ENCODE data around the gene RBP4. TPM values are rescaled to one million over a fixed set of nuclear protein-coding genes. Genes with fewer than 3 reads are reported as not detected.

Gene RBP4
- 1.9 TPM for polyA plus RNA-seq (ENCODE audit: insufficient read length)

DNA sequence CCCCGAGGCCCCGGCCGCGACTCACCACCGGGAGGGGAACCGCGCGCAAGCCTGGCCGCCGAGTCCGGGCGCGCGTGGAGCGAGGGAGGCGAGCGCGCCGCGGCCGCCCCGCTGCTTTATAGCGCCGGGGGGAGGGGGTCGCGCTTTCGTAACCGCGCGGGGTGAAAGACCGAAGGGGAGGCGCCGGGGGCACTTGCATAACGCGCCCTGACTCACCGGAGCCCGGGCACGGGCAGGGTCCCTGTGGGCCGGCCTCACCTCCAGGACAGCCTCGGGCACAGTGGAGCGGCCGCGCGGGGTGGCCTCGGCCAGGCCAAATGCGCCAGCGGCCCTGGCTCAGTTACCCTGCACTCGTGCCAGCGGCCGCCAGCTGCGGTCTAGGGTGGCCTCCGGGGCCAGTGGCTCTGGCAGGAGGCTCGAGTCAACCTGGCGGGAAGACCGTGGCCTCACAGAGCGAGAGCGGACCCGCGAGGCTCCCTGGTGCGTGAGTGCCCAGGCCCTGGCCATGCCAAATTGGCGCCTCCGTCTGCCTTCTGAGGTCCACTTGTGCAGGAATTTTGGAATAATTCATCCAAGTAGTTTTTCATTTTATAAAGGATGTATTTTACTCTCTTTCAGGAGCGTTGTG, at the start of gene RBP4:
Gene RBP4, minus strand, starts transcription at position 90 of the 628 bp plus-strand sequence. CDS start 207 bp downstream, outside the sequence.
- DNase-seq (ENCODE audit: low read depth) = no peak

DNA sequence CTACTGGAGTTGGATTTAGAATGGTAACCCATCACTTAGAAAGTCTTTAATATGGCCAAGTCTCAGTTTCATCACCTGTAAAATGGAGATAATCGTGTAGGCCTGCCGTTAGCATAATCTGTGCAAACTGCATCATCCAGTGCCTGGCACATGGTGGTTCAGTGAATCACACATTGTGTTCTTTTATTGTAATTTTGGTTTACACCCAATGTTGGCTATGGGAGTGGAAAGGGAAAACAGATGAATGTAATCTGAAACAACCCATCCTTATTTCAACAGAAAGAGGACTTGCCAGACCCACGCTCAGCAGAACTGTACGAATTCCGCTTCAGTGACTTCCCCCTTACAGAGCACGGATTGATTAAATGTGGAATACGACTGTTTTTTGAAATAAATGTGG, 38.8 kb upstream of the RBP4 start:
- no peak for DNase-seq (ENCODE audit: low read depth)

DNA sequence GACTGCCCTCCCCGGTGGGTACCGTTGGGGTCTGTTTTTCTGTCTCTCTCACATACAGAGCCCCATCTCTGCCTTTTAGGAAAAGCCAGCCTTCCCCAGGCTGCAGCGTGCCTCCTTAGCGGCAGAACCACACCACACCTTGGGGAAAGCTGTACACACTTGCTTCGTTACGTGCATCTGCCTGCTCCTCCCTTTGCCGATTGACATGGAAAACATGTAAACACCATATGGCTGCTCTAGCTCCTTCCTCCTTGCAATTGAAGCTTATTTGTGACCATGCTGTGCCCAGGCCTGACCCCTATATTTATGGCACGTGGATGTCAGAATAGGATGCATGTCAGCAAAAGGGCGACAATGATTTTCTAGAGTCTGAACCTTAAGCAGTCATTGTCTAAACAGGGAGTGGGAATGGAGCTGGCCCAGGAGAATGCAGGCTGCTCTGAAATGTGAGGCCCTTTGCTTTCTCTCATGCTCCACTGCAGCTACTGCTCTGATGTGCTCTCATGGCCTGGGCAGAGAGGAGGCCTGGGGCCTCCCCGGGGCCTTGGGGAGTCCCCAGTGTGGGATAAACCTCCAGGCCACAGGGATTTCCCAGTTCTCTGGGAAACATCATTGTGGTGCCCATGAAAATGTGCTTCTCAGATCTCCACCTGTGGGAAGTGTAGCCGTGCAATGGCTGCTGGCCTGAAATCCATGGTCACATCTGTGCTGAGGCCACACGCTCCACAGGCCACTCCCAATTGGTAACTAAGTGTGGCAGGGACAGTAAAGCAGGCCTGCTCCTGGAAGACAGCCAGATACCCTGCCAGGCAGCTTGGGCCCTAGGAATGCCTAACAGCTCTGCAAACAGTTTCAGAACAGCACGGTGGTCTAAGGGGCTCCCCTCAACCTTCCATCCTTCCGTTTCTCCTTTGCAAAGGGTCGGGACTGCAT, 29.9 kb upstream of the RBP4 start:
- no peak for DNase-seq (ENCODE audit: low read depth)

DNA sequence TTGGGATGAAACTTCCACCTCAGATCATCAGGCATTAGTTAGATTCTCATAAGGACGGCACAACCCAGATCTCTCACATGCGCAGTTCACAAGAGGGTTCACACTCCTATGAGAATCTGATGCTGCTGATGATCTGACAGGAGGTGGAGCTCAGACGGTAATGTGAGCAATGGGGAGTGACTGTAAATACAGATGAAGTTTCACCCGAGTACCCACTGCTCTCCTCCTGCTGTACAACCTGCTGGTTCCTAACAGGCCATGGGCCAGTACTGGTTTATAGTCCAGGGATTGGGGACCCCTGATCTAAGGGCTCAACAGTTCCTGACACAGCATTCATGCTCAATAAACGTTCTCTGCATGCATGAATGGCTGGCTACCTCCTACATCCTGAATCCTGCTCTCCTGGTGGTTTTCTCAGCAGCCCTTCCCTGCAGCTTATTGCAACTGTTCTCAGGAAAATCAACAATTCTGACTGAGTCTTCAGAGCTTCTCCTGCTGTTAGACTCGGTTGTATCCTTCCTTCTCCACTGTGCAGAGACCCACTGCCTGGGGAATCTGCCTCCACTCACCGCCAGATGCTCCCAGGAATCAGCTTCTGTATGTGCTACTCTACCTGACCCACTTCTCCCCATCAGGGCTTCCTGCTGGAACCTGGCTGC, 28.7 kb upstream of the RBP4 start:
- no peak for DNase-seq (ENCODE audit: low read depth)

DNA sequence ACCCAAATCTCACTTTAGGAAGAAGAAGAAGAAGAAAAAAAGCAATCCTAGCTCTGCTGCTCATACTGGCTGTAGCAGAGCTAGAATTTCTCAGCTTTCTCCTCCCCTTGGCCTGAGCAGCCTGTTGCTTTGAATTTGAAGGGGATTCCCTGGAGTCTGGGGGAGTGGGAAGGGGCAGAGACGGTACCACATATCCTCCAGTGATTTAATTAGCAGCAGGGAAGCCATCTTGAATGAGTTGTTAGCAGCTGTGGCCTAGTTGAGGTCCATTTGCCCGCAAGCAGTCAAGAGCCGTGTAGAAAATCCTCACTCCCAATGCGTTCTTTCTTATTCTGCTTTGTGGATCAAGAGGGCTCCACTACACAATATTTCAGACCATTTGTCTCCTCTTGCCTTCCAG, 27.8 kb upstream of the RBP4 start:
- no peak for DNase-seq (ENCODE audit: low read depth)

DNA sequence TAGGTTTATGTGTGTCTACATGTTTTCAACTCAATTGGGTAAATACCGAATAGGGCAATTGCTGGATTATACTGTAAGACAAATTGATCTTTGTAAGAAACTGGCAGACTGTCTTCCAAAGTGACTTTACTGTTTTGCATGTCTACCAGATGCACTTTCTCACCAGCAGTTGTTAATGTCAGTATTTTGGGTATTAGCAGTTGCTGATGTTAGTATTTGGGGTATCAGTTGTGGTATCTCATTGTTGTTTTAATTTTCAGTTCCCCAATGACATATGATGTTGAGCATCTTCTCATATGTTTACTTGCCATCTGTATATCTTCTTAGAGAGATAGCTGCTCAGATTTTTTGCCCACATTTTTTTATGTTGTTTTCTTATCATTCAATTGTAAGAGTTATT, 21.9 kb upstream of the RBP4 start:
- no peak for DNase-seq (ENCODE audit: low read depth)

DNA sequence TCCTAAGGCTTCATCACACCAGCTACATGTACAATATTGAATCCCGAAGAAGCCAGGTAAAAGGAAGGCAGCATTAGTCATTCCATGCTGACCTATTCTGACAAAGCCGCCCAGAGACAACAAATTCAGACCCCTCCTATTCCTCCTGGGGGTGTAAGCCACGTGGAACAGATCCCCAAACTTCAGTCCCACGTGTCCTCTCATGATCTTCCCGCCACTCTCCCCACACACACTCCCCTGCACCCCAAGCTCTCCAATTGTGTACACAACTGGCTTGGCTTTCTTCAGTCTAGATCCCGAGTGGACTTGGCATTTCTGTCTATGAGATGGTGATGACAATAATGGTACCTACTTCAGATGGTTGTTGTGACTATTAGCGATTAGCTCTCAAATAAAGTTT, 19.9 kb upstream of the RBP4 start:
- DNase-seq (ENCODE audit: low read depth) = no peak

DNA sequence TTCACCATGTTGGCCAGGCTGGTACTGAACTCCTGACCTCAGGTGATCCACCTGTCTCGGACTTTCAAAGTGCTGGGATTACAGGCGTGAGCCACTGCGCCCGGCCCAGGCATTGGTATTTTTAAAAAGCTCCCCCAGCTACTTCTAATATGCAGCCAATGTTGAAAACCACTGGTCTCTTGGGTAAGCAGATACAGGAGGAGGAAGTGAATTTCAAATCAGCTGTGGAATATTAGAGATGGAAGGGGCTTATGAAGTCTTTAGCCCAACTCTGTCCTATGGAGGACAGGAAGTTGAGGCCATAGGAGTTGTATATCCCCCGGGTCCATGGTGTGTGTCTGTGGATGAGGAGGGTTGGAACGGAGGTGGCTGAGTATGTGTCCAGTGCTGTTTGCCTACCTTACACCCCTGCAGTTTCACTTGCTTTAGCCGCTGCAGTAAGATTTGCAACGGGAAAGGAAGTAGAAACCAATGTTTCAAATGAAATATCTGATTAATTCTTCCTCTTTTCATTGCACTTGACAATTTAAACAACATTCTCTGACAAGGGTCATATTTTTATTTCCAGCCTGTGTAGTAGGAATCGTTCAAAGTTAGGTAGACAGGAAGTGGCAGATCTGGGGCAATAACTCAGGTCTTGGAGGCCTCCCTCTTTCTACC, 14.7 kb upstream of the RBP4 start:
- DNase-seq (ENCODE audit: low read depth) = no peak

DNA sequence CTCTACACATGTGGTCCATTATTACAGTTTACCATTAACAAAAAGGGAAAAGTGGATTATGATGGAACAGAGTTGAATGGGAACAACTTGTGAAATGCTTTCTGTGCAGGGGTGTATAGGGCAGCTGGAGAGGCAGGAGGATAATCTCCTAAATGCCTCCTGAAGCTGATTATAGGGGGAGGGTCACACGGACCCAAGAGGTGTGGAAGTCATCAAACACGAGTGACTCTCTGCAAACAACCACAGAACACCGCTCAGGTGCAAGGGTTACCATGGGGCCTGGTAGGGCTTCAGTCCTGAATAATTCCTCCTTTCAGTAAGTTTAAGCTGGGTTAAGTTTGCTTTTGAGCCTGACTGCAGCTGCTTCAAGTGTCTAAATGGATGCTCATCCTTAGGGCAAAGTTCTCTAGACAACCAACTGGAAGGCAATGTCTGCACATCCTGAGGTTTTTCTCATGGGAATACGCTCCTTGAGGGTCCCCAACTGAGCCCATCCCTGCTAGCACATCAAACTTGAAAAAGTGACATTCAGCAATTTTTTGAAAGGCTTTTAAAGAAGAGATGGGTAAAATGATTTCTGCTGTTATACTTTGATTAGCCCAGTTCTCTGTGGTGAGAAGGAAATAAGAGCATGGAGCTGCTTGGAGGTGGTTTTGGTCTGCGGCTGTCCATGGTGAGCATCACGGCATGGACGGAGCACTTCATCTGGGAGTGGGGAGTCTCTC, 13.2 kb upstream of the RBP4 start:
- no peak for DNase-seq (ENCODE audit: low read depth)

DNA sequence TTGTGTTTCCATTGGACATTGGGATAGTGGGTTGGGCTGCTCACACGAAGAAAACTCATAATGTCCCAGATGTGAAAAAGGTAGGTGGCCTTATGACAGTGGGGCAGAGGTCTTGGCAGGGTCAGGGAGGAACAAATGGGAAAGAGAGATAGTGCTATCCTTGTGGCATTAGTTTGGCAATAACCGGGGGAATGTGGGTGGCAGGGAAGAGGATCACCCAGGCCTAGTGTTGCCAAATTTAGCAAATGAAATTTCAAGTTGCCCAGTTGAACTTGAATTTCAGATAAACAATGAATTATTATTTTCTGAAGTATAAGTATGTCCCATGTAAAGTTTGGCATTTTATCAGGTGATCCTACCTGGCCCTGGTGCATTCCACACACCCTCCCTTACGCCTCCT, 12.1 kb upstream of the RBP4 start:
- DNase-seq (ENCODE audit: low read depth) = no peak

DNA sequence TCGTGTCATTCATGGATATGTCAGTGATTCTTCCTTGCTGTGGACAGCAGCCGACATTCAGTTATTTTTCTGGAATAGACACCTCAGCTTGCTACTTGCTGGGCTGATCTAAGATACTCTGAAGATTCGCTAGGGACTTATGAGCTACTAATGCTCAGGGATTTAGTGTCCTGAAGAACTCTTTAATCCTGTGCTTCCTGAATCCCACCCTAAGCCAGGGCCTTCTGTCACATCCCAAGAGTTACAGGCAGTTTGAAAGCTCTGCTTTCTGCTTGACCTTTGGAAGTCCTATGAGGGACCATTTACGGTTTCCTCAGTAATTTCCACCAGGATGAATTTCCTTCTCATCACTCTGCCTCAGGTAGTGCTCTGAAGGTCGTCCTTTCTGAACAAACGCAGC, 11.3 kb upstream of the RBP4 start, which contains the start of gene PDE6C:
Gene PDE6C, plus strand, starts transcription at position 227 of the 400 bp plus-strand sequence. CDS start 189 bp downstream, outside the sequence.
- no peak for DNase-seq (ENCODE audit: low read depth)

DNA sequence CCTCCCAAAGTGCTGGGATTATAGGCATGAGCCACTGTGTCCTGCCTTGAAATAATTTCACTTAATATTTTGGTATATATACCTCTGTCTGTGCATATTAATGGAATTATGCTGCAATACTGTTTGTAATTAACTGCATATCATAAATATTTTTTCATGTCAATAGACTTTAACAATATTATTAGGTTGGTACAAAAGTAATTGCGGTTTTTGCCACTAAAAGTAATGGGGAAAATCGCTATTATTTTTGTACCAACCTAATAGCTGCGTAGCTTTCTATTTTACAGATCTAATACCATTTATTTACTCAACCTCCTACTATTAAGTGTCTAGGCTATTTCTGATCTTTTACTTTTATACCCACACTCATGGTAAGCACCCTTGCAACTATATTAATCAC, 7.4 kb upstream of the RBP4 start:
- DNase-seq (ENCODE audit: low read depth) = no peak

DNA sequence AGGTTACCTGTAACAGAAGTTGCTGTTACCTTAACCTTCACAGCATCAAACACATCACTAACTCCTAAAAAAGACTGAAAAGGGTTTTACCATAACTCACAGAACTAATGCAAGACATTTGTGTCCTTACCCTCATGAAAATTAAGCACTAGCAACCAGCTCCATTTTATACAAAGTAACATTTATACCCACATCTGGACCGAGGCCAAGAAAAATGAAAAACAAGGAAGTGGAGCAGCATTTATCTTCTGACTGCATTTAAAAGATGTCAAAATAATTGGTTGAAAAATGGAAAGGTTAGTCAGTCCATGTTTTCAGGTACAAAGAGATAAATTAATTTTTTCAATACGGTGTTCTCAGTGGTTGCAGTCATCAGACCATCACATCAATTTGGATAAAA, 3.1 kb upstream of the RBP4 start:
- no peak for DNase-seq (ENCODE audit: low read depth)

DNA sequence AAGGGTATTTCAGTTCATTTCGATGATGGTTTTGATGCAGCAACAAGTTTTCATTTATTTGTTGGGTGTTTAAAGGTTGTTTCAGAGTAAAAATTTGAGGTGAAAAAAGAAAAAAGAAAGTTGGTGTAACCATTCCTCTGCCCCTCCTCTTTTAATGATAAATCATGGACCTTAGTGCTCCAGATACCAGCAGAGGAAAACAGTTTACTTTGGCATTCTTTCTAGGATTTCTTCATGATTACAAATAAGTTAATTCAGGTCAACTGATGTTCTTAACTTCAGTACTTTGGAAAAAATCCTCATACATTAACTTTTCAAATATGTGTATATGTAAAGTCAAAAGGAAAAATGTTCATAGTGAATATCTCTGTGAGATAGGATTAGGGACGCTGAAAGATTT, 2.0 kb upstream of the RBP4 start:
- DNase-seq (ENCODE audit: low read depth) = no peak

DNA sequence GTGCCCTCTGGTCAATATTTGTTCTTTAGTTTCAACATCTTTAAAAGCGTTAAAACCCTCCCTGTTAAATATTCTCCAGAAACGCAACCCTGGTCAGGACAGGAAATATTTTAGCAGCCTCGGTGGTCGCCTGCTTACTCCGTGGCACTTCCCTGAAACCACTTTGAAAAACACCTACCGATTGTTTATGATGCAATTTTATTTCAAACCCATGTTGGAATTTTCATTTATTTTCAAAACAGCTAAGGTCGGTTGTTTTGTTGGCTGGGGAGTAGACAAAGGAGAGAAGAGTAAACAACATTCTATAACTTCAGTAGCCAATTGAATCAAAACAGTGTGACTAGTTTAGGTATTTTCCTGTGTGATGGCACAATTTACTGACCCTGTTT, 733 bp upstream of the RBP4 start:
- DNase-seq (ENCODE audit: low read depth) = no peak

DNA sequence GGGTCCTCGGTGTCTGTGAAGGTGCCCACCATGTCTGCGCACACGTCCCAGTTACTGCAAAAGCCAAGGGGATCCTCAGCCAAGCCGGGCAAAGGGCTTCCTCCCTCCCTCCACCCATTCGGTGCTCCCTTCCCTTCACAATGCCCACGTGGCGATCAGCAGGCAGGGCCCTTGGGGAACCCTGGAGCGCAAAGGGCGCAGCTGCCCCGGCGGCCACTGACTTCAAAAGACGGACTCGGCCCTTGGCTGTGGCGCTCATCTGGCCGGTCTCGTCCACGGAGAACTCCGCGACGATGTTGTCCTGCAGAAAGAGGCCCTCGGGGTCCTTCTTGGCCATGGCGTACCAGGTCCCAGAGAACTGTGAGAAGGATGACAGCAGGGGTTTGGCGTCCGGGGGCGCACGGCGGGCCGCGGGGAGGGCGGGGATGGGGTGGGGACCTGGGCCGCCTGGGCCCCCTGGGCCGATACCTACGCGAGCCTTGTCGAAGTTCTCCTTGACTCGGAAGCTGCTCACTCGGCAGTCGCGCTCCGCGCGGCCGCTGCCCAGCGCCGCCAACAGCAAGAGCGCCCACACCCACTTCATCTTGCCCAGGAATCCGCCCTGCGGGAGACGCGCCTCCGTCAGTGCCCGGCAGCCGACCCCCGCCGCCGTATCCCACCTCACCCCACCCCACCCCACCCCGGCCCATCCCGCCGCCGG, 439 bp downstream of the RBP4 start:
- peak; percentile 13 for DNase-seq (ENCODE audit: low read depth)

DNA sequence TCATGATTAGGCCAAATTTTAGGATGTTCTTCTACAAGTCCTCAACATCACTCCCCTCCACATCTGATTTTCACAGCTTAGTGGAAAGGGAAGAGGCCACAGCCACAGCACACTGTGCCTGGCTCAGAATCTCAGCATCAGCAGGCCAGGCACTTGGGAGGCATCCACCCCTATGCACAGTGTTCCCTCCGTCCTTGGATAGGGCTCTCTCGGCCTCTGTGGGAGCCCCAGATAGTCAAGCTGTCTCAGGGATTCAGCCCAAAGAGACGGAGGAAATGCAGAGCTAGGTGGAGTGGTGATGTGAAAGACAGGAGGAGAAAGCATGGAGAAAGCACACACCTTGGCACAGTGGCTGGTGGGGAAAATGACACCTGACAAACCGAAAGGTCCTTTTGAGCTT, 1.3 kb downstream of the RBP4 start:
- no peak for DNase-seq (ENCODE audit: low read depth)

DNA sequence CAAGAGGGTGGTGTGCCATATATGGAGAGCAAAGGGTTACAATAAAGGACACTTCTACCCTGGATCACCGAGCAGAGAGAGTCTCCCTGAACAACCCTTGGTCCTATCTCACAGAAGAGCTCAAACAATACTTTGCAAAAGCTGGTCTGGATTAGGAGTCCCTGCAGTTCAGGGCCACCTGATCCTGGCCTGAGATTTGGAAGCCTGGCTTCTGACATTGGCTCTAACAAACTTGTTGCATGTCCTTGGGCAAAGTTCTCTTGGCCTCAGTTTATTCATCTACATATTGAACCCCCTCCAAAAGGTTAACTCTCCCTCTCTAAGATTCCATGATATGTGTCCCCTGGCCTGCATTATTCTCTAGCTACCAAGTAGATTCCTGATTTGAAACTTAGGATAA, 1.7 kb downstream of the RBP4 start:
- DNase-seq (ENCODE audit: low read depth) = no peak

DNA sequence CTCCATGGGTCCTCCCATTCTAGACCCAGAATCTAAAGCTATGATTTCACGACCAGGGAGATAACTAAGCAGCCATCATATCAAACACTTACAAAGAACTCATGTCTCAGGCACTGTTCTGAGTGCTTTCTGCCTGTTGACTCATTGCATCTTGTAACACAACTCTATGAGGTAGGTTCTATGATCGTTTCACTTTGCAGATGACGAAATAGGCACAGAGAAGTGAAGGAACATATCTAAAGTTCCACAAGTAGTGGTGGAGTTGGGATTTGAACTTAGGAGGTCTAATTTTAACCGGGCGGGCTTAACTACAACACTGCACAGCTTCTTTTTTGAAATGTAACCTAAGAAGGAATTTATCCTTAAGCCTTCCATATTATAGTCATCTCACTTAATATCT, 2.9 kb downstream of the RBP4 start:
- DNase-seq (ENCODE audit: low read depth) = no peak

DNA sequence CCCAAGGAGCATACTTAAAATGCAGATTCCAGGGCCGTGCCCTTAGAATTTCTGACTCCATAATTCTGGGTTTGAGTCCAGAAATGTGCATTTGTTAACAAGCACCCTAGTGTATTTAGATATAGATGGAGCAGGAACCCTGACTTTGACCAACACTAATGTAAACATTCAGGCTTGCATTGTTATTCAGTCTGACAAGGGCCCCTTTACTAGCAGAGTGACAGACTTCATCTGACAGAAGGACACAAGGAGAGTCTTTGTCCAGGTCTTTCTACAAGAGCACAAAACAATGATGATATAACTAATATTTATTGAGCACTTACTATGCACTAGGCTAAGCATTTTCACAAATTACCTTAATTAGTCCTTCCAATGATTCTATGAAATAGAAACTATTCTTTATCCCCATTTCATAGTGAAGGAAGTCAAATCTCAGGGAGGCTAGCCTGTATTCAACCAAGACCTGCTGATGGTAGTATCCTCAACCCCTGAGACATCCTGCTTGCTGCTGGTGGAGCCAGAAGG, 3.9 kb downstream of the RBP4 start:
- no peak for DNase-seq (ENCODE audit: low read depth)

DNA sequence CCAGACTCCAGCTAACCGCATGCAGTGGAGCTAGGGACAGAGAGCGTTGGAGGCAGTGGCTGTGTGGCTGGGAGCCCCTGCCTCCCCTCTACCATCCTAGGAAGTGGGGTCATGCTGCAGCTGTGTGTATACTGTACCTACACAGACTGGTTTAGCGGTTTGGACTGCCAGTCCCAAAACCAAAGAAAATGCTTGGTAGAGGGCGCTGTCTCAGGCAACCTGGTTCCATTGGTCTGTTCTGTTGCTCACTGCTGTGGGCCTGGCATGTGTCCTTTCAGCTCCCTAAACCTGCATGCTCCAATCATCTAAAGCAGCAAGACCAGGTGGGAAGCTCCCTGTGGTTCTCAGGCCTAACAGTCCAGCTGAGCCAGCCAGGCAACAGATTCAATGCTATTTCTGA, 4.5 kb downstream of the RBP4 start:
- no peak for DNase-seq (ENCODE audit: low read depth)
